GM21447 (cell line): ENCODE results near the gene KDM2A.
"Not testable (repeated sequence)": the region's sequence is repeated elsewhere in the genome, so short reads cannot be mapped to it uniquely, and the experiment has no call there.

ENCODE experiments used
- ATAC-seq: cut with Tn5 transposase; IDR thresholded peaks from one replicate; pipeline ENCODE4 v1.9.1; 2021; ENCODE audit not compliant: unreplicated experiment

KDM2A gene

DNA sequence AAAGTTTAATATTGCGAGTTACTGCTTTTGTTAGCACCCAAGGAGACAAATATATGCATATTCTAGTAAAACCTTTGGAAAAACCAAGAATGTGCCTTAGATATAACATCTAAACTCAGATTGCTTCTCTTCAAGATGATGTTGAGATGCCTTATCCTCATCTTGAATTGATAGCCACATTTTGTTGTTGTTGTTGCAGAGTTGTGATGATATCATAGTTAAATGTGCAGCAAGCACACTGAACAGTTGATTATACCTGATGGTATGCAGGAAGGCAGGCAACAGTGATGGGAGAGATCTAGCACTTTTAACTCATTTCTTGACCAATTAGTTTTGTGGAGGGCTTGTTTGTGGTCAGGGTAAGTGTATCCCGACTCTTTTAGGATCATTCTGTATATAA lies 48.0 kb downstream of the KDM2A start:
- no peak for ATAC-seq

DNA sequence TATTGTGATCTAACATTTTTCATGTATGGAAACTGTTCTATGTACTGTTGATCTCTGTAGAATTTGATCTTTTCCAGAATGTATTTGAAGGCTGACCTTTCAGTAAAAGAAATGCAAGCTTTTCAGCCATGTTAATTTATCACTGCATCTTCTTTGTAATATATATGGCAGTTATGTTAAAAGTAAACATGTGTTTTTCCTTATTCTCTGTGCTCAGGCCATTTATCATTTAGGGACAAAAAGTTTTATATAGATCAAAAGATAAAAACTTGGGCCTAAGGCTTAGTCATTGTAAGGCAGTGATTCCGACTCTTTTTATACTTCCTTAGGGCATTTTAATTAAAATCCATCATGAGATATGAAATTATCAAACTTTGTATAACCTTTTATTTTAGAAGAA lies 48.7 kb downstream of the KDM2A start:
- no peak for ATAC-seq

DNA sequence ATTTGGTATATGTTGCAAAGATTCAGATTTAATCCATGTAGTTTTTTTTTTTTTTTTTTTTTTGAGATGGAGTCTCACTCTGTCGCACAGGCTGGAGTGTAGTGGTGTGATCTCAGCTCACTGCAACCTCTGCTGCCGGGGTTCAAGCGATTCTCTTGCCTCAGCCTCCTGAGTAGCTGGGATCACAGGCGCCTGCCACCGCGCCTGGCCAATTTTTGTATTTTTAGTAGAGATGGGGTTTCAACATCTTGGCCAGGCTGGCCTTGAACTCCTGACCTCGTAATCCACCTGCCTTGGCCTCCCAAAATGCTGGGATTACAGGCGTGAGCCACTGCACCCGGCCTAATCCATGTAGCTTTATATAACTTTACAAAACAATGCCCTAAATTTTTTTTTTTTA lies 49.8 kb downstream of the KDM2A start:
- ATAC-seq = not testable (repeated sequence)

DNA sequence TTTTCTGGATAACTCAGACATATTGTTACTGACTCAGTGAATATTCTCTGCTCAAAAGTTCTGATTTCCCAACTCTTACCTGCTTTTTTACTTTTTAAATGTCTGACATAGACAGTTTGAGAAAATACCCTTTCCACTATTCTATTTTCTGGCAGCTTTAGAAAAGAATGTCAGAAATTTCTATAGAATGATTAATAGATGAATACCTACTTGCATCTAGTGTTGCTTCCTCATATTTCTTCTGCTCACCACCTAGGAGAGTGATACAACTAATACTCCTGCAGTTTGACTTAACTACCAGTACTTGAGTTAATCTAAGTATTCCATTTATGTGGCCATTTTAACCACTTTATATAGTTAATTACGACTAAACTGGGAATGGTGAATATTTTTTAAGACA lies 55.2 kb downstream of the KDM2A start:
- ATAC-seq = no peak

DNA sequence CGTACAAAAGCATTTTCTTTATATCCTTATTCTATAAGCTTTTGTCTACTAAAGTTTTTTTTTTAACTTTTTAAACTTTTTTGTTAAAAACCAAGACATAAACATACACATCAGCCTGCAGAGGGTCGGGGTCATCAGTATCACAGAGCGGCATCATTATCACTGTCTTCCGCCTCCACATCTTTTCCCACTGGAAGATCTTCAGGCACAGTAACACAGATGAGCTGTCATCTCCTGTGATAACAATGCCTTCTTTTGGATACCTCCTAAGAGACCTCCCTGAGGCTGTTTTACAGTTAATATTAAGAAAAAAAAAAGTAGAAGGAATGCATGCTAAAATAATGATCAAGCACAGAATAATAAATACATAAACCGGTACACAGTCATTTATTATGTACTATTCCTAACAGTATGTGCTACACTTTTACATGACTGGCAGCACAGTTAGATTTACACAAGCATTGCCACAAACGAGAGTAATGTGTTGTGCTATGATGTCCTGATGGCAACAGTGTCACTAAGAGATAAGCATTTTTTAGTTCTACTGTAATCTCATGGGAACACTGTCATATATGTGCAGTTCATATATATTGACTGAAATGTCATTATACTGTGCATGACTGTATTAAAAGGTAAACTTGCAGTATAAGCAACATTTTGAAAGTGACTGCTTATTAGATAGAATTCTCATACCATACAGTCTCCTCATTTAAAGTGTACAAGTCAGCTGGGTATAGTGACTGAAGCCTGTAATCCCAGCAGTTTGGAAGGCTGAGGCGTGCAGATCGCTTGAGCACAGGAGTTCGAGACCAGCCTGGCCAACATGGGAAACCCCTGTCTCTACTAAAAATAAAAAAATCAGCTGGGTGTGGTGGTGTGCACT lies 58.6 kb downstream of the KDM2A start:
- no peak for ATAC-seq

DNA sequence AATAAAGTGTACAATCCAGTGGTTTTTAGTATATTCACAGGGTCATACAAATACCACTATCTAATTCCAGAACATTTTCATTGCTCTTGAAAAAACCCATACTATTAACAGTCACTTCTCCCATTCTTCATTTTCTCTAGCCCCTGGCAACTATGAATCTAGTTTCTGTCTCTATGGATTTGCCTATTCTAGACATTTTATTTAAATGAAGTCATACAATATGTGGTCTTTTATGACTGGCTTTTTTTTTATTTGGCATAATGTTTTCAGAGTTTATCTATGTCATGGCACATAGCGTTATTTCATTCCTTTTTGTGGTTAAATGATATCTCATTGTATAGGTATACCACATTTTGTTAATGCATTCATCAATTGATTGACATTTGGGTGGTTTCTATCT lies 59.4 kb downstream of the KDM2A start:
- no peak for ATAC-seq

DNA sequence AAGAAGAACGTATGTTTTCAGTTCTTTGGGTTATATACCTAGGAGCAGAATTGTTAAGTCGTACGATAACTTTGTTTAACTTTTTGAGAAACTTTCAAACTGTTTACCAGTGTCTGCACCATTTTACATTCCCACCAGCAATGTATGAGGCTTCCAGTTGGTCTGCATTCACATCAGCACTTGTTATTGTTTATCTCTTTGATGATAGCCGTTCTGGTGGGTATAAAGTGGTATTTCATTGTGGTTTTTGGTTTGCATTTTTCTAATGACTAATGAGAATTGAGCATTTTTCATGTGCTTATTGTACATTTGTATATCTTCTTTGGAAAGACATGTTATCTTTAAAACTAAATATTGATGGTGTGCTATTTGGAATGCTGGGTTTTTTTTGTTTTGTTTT lies 59.8 kb downstream of the KDM2A start:
- ATAC-seq = no peak

DNA sequence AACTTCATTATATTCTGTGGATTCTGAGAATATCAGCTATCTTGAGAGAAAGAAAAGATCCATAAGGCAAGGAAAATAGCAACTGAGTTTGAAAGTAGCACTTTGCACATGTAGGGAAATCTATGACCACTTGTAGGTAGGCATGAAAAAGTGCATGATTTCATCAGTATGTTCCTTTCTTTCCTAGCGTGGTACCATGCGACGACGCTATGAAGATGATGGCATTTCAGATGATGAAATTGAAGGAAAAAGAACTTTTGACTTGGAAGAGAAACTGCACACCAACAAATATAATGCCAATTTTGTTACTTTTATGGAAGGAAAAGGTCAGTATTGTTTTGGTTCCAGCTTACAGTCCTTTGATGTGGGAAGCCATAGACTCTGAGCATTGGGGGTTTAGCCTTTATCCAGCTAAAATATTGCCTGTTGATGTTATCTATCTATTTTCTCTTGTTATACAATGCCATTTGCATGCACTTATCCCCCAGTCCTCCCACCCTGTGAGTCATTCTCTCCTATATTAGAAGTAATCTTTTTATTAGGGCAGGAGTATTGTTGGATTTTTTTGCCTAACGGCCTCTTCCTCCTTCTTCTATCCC lies 60.9 kb downstream of the KDM2A start:
- no peak for ATAC-seq

DNA sequence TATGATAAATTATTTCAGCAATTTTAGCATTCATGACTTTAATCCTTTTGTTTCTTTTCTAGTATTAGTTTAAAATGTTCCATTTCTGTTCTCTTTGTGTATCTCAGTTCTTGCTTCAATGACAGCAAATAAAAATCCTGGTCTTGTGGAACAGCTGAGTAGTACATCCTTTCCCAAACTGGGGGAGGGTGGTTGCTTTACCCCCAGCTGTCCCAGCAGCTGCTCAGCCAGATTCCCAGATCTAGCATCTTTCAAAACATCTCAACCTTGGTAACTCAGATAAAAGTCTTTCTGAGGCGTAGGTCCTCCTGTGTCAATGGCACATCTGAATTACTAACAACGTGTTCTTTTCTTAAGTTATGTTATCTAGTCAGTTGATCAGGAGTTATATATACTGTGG lies 75.0 kb downstream of the KDM2A start:
- ATAC-seq = no peak

DNA sequence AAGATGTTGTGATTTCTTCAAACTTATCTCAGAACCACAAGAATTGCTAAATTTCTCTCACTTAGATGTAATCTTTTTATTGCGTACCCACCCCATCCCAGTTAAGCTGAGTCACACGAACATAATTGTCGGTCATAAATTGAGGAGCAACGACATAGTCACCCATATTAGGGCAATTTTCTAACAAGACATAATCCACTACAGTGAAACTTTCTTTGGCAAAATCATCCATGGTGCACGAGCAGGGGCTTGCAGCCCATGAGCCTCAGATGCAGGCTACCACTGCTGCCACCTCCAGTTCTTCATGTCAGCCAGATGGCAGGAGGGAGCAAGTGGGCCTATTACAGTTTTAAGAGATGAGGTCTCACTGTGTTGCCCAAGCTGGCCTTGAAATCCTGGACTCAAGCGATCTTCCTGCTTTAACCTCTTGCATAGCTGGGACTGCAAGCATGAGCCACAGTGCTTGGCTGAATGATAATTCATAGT lies 77.0 kb downstream of the KDM2A start:
- no peak for ATAC-seq

DNA sequence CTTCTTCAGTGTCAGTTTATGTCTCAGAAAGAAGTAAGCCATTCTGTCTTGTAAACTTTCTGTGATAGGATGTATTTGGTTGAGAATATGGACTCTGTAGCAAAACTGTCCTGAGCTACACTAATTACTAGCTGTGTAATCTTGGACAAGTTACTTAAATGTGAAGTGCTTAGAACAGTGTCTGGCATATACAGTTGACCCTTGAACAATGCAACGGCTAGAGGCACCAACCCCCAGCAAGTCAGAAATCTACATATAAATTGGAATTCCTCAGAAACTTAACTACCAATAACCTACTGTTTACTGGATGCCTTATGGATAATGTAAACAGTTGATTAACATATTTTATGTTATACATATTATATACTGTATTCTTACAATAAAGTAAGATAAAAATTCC lies 78.5 kb downstream of the KDM2A start:
- no peak for ATAC-seq

DNA sequence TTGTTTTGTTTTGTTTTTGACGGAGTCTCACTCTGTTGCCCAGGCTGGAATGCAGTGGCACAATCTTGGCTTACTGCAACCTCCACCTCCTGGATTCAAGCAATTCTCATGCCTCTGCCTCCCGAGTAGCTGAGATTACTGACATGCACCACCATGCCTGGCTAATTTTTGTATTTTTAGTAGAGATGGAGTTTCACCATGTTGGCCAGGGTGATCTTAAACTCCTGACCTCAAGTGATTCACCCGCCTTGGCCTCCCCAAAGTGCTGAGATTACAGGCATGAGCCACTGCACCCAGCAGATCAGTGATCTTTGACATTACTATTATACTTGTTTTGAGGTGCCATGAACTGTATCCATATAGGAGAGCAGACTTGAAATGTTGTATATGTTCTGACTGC lies 79.7 kb downstream of the KDM2A start:
- ATAC-seq = not testable (repeated sequence)

DNA sequence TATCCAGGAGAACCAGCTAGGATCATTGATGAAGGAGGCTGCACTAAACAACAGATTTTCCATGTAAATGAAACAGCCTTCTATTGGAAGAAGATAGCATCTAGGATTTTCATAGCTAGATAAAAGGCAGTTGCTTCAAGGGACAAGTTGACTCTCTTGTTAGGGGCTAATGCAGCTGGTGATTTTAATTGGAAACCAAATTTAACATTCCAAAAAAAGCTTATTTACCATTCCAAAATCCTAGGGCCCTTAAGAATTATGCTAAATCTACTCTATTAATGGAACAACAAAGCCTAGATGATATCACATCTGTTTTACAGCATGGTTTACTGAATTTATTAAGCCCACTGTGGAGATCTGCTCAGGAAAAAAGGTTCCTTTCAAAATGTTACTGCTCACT lies 80.7 kb downstream of the KDM2A start:
- ATAC-seq = no peak

DNA sequence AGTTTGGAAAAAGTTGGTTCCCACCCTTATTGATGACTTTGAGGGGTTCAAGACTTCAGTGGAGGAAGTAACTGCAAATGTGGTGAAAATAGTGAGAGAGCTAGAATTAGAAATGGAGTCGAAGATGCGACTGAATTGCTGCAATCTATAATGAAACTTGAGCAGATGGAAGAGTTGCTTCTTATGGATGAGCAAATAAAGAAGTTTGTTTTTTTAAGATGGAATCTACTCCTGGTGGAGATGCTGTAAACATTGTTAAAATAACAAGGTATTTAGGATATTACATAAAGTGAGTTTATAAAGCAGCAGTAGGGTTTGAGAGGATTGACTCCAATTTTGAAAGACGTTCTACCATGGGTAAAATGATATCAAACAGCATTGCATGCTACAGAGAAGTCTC lies 83.0 kb downstream of the KDM2A start:
- no peak for ATAC-seq

DNA sequence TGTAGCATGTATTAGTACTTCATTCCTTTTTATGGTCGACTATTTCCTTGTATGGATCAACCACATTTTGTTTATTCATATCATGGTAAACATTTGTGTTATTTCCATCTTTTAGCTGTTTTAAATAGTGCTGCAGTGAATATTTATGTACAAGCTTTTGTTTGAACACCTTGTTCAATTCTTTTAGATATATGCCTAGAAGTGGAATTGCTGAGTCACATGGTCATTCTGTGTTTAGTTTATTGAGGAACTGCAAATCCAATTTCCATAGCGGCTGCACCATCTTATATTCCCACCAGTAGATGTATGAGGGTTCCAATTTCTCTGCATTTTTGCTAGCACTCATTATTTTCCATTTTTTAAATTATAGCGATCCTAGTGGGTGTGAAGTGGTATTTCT lies 85.8 kb downstream of the KDM2A start:
- ATAC-seq = no peak

DNA sequence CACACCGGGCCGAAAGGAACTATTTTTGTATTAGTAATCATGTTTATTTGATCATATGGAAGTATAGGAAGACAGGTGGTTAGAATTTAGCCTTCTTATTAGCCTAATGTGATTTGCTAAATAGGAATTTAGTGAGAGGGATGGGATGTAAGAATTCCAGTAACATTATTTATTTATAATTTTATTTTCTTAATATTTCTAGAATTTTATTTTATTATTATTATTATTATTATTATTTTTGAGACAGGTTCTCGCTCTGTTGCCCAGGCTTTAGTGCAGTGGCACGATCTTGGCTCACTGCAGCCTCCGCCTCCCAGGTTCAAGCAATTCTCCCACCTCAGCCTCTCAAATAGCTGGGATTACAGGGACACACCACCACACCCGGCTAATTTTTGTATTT lies 90.2 kb downstream of the KDM2A start:
- not testable (repeated sequence) for ATAC-seq

DNA sequence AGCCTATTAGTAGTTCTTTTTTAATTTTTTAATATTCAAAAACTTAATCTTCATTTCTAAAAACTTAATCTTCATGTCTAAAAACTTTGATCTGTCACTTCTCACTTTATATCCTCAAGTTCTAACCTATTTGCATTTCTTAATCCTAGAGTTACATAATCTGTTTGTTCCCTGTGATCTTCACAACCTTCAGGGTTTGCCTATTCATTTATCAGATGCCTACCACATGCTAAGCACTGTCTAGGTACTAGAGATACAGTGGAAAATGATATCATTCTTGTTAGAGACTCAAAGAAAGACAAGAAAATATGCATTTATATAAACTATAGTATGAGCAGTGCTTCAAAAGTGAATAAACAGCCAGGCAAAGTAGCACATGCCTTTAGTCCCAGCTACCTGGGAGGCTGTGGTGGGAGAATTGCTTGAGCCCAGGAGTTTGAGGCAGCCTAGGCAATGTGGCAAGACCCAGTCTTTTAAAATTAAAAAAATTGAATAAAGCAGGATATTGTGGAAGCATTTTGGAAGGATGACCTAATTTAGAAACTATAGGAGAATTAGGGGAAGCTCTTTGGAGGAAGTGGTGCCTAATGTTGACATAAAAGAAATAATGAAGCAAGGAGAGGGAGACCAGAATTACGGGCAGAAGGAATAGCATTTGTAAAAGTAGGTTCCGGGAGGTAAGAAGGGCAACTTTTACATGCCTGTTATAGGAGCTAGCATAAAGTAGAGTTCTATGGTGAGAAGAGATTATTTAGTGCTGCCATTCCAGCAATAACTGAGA lies 92.8 kb downstream of the KDM2A start:
- ATAC-seq = no peak

DNA sequence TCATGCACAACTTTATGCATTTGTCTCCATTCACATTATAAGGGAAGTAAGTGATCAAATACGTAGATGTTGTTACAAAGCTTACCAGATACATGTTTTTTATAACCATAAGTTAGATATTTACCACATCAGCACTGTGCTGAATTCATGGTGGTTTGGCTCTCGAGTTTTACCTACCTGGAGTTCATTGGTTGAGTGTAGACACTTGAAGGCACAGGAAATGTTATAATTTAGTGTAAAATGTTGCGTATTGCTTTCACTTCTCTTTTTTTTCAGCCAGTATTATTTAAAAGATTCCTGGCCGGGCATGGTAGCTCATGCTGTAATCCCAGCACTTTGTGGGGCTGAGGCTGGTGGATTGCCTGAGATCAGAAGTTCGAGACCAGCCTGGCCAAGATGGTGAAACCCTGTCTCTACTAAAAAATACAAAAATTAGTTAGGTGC lies 94.1 kb downstream of the KDM2A start:
- ATAC-seq = peak; percentile 65

DNA sequence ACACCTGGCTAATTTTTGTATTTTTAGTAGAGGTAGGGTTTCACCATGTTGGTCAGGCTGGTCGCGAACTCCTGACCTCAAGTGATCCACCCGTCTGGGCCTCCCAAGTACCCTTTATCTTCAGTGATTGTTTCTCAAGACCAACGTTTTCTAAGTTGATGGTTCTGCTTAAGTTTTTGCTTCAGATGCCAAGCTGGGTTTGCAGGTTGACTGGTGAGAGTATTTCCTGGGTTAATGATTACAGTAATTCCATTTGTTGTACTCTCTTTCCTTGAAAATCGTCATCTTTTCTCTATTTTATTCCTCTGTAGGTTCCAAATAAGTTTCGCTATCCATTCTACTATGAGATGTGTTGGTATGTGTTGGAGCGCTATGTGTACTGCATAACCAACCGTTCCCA lies 108.7 kb downstream of the KDM2A start:
- no peak for ATAC-seq

DNA sequence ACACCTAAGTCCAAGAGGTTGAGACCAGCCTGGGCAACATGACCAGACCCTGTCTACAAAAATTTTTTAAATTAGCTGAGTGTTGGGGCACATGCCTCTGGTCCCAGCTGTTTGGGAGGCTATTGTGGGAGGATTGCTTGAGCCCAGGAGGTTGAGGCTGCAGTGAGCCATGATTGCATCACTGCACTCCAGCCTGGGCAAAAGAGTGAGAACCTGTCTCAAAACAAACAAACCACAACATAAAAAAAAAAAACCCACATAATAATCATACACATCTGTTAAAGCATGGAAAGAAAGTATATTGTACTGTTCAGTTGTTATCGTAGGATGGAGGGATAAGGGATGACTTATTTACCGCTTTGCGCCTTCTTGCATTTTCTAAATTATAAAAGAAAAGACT lies 111.3 kb downstream of the KDM2A start:
- ATAC-seq = no peak

DNA sequence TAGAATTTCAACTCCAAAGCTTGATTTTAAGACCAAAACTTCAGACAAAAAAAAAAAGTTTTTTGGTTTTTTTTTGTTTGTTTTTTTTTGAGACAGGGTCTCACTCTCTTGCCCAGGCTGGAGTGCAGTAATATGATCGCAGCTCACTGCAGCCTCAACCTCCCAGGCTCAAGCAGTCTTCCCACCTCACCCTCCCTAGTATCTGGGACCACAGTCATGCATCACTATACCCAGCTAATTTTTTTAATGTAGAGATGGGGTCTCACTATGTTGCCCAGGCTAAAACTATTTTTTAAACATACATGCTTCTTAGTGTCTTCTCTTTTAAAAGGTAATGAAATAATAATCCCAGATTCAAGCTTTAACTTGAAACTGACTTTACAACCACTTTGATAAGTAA lies 111.8 kb downstream of the KDM2A start:
- ATAC-seq = no peak
